ENCODE measurements around the gene BEND3.
"Not testable (repeated sequence)": the region's sequence is repeated elsewhere in the genome, so short reads cannot be mapped to it uniquely, and the experiment has no call there.

Gene BEND3

DNA sequence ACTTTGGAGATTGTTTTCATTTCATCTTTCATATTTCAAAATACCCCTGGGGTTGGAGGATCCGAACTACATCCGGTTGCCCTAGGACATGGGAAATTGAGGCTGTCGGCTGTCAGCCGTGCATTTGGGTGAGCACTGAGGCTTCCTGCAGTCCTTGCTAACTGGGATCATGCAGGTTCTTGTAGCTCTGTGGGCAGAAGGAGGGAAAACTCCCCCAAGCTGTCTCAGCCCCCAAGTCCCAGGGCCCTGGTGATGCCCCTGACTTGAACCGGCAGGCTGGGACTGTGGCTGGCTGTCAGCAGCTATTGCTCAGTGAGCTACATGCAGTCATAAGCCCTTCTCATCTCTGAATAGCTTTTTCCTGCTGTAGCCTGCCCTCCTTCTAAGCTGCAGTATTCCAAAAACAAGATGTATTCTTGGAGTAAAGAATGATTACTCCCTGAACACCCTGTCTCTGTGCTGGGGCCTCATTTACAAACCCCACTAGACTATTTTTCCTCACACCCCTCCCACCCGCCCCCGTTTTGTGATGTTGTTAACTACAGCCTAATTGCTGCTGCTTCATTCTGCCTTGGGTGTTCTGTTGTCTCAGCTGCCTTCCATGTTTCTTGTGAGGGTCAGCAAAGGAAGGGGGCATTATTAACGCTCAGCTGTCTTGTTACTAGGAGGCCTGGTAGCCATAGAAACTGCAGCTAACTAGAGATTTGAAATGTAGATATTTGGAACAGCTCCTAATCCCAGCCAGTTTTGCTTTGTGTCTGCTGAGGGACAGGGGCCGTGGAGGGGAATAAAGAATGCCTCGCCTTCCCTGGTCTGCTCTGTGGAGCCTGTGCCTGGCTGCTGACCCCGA is 69.3 kb downstream of the BEND3 start:
- DNase-seq (ENCODE audit: low read depth in 2 of 2, low spot score in 1 of 2): no peak

DNA sequence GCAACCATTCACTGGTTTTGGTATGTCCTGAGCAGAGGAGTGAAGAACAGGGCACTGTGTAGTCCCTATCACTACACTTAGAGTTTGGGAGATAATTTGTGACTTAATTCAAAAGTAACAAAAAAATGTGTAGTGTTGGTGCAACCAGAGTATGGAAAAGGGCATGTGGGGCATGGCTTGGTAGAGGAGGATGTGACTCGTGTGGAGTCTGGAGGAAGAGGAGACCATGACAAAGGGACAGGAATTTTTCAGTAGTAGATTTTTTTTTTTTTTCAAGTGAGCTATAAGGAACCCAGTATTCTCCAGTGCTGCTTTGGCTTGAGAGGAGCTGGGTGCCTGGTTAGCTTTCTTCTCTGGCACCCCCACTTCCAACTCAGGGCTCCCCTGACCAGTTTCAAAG is 82.2 kb downstream of the BEND3 start:
- DNase-seq (ENCODE audit: low read depth in 2 of 2, low spot score in 1 of 2): no peak

DNA sequence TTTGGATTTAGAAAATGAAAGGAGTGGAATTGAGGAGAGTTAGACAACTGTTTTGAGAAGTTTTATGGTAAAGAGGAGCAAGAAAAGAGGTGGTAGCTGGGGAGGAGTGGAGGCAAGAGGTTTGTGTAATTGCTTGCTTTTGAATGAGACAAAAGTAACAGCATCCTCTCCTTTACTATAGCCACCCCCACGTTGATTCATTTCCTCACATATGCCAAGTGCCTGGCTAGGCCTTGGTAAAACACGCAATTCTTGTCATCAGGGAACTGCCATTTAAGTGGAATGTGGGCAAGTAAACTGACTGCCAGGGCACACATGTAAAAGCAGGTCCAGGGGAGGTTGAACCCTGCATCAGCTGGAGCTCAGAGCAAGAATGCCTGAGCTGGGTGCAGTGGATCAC is 83.3 kb downstream of the BEND3 start:
- DNase-seq (ENCODE audit: low read depth in 2 of 2, low spot score in 1 of 2): no peak

DNA sequence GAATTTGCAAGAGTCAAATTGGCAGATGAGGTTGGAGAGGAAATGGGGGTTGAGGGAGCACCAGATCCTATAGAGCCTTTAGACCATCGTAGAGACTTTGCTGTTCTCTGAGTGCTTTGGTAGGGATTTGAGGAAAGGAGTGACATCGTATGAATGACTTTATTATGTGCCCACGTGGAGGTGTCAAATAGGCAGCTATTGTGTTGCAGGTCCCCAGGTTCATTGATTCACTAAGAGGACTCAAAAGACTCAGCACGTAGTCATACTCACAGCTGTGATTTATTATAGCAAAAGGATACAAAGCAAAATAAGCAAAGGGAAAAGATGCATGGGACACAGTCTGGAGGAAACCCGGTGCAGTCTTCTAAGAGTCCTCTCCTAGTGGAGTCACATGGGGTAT is 85.2 kb downstream of the BEND3 start:
- DNase-seq (ENCODE audit: low read depth in 2 of 2, low spot score in 1 of 2): no peak

DNA sequence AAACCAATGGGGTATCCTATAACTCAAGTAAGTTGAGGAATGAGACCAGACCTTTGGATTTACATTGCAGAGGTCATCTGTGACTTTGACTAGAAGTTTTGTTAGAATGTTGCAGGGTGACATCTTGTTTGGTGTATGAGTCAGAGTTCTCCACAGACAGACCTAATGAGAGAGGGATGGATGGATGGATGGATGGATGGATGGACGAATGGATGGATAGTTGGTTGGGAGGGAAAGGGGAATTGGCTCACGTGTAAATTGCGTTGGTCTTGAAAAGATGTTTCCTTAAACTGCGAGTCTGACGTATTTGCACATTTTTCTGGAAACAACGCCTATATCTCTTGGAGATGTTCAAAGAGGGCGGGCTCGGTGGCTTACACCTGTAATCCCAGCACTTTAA is 88.3 kb downstream of the BEND3 start:
- DNase-seq (ENCODE audit: low read depth in 2 of 2, low spot score in 1 of 2): no peak

DNA sequence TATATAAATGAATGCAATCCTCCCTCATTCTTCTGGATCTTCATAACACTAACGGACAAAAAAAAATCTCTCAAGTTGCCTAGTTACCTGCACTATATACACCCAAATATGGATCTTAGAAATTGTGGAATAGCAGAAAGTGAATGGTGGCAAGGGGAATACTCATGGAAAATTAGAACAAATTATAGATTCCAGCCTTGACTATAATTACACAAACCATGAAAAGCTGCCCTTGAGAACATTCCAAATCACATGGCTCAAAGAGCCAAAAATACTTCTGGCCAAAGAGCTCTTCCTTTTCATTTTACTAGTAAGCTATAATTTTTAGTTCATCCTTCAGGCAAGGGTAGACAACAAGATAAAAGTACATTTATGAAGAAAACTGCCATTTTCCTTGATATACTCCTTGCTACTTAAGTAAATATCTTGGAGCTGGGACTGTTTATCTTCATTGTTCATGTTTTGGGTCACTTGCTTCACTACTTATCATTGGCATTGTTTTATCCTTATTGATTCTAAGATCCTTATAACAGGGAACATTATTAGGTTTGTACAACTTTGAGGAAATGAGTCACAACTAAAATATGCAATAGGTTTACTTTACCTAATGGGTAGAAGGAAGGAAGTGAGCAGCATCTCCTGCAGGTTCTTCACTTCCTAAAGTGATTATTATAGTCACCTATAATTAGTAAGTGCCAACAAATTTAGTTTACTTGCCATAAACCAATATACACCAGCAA is 93.7 kb downstream of the BEND3 start:
- DNase-seq (ENCODE audit: low read depth in 2 of 2, low spot score in 1 of 2): no peak

DNA sequence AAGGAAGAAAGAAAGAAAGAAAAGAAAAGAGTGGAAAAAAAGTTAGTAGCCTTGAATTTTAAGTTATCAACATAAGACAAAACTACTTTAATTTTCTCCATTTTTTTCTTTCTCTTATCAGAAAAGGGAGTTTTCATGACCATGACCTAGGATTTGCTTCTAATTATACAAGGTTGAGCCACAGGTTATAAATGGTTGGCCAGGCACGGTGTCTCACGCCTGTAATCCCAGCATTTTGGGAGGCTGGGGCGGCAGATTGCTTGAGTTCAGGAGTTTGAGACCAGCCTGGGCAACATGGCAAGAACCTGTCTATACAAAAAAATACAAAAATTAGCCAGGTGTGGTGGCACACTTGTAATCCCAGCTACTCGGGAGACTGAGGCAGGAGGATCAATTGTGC is 95.1 kb downstream of the BEND3 start:
- no peak for DNase-seq (ENCODE audit: low read depth in 2 of 2, low spot score in 1 of 2)

DNA sequence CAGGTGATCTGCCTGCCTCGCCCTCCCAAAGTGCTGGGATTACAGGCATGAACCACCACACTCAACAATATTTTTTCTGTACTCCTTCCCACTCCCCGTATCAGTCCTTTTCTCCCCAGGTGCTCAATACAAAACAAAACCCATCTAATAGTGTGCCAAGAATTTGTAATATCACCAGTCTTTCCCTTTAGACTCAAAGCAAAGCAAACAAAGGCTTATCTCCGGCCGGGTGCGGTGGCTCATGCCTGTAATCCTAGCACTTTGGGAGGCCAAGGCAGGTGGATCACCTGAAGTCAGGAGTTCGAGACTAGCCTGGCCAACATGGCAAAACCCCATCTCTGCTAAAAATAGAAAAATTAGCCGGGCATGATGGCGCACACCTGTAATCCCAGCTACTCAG is 95.7 kb downstream of the BEND3 start:
- not testable (repeated sequence) for DNase-seq (ENCODE audit: low read depth in 2 of 2, low spot score in 1 of 2)

DNA sequence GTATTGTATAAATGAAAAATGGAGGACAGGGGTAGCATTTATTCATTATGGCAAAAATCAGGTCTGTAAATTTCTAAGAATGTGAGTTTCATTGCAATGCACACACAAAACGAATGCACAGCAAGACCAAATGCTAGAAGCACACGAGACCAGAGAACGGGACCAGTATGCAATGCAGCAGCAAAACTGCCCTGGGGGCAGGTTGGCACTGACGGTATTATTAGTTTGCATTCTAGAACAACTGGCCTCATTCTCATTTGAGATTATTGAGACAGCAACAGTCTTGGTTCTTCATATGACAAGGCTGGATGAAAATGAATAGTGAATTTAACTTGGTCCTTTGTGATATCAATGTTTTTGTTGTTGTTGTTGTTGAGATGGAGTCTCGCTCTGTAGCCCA is 96.3 kb downstream of the BEND3 start:
- DNase-seq (ENCODE audit: low read depth in 2 of 2, low spot score in 1 of 2): no peak

Measured in stimulated activated CD8-positive, alpha-beta memory T cell treated with anti-CD3 and anti-CD28 coated beads, Interleukin-4, amount 100 ng/mL, for 1 hour (primary cell).